ENCODE measurements around the gene AFF3. TPM values are rescaled to one million over a fixed set of nuclear protein-coding genes. Genes with fewer than 3 reads are reported as not detected.

Gene AFF3
- total RNA-seq, 1 experiment from 2014 or later = 0.42 TPM

- no peaks in the 10 kb centered on the region for H3K9me3 Mint-ChIP-seq (ENCODE audit: unreplicated experiment)
- CTCF ChIA-PET = no interaction called here
- H3K4me3 Mint-ChIP-seq (ENCODE audit: unreplicated experiment) = no peak overlapping the region
- POLR2A ChIA-PET = no interaction called here
- peaks cover 25% of the 10 kb centered on the region for H3K4me1 Mint-ChIP-seq (ENCODE audit: insufficient read depth, unreplicated experiment)
- H3K27ac Mint-ChIP-seq (ENCODE audit: low read depth, unreplicated experiment) = no peak overlapping the region
- H3K27me3 Mint-ChIP-seq (ENCODE audit: insufficient read depth, unreplicated experiment) = no peaks in the 10 kb centered on the region
- DNase-seq (ENCODE audit: unreplicated experiment) = no peak
- no peak for TF ChIP-seq CTCF (IDR thresholded peaks at IDR 0.05; ENCODE audit: unreplicated experiment)
- no peaks in the 10 kb centered on the region for H3K36me3 Mint-ChIP-seq (ENCODE audit: insufficient read depth, unreplicated experiment)
- intact Hi-C loops (cut with micrococcal nuclease) = no loop called here
- BruUV-seq (replicated peaks) = TSS peak; percentile 9
Observed at GRCh38 chr2:99865818-99866676, 276.3 kb downstream of the AFF3 start.

- CTCF ChIA-PET = interaction anchor here (1.5 kb wide), 1 partner anchor 45 kb away, joined by 5 read pairs; no protein-coding TSS in a partner anchor
- TF ChIP-seq CTCF (IDR thresholded peaks at IDR 0.05; ENCODE audit: unreplicated experiment) = no peak
- Mint-ChIP-seq H3K4me1 (ENCODE audit: insufficient read depth, unreplicated experiment) (peaks cover 26% of the 10 kb centered on the region), H3K36me3 (ENCODE audit: insufficient read depth, unreplicated experiment) (no peaks in the 10 kb centered on the region), H3K9me3 (ENCODE audit: unreplicated experiment) (no peaks in the 10 kb centered on the region), H3K4me3 (ENCODE audit: unreplicated experiment) (no peak overlapping the region), H3K27ac (ENCODE audit: low read depth, unreplicated experiment) (no peak overlapping the region), H3K27me3 (ENCODE audit: insufficient read depth, unreplicated experiment) (no peaks in the 10 kb centered on the region)
- DNase-seq (ENCODE audit: unreplicated experiment) = peak; percentile 28
- POLR2A ChIA-PET = no interaction called here
- no TSS peak for BruUV-seq (replicated peaks)
- intact Hi-C loops (cut with micrococcal nuclease) = no loop called here
Observed at GRCh38 chr2:99864561-99865553, 277.5 kb downstream of the AFF3 start.

- Mint-ChIP-seq H3K36me3 (ENCODE audit: insufficient read depth, unreplicated experiment) (no peaks in the 10 kb centered on the region), H3K27me3 (ENCODE audit: insufficient read depth, unreplicated experiment) (no peaks in the 10 kb centered on the region), H3K4me3 (ENCODE audit: unreplicated experiment) (no peak overlapping the region), H3K4me1 (ENCODE audit: insufficient read depth, unreplicated experiment) (peaks cover 26% of the 10 kb centered on the region), H3K9me3 (ENCODE audit: unreplicated experiment) (no peaks in the 10 kb centered on the region), H3K27ac (ENCODE audit: low read depth, unreplicated experiment) (no peak overlapping the region)
- no peak for TF ChIP-seq CTCF (IDR thresholded peaks at IDR 0.05; ENCODE audit: unreplicated experiment)
- DNase-seq (ENCODE audit: unreplicated experiment) = no peak
- CTCF ChIA-PET = interaction anchor here (1.5 kb wide), 1 partner anchor 44 kb away, joined by 5 read pairs; no protein-coding TSS in a partner anchor
- no TSS peak for BruUV-seq (replicated peaks)
- intact Hi-C loops (cut with micrococcal nuclease) = loop anchor here (2.0 kb wide), 1 partner anchor 75 kb away; no protein-coding TSS in a partner anchor
- POLR2A ChIA-PET = no interaction called here
Observed at GRCh38 chr2:99863903-99864270, 278.5 kb downstream of the AFF3 start.
